H54 (cell line): ENCODE results near the gene FYCO1.

Source experiments
- DNase-seq: peaks from one replicate; pipeline ENCODE4 v3.0.0; 2011; ENCODE audit warnings: low spot score, mixed read lengths; ENCODE audit not compliant: insufficient read length
- FAIRE-seq: peaks from 3 replicates; lab custom pipeline; 2011; peaks lifted over from hg19 to GRCh38; lab: Jason Lieb, UNC
- POLR2A ChIP-seq: IDR thresholded peaks from 2 replicates; pipeline ENCODE4 v1.6.1; 2011; ENCODE audit warnings: low read depth, mild to moderate bottlenecking, low read length

The FYCO1 gene

GRCh38 chr3:45889337-45889736, 106.3 kb downstream of the FYCO1 start:
- no peak for TF ChIP-seq POLR2A
- no peak for DNase-seq
- no peak for FAIRE-seq

DNA sequence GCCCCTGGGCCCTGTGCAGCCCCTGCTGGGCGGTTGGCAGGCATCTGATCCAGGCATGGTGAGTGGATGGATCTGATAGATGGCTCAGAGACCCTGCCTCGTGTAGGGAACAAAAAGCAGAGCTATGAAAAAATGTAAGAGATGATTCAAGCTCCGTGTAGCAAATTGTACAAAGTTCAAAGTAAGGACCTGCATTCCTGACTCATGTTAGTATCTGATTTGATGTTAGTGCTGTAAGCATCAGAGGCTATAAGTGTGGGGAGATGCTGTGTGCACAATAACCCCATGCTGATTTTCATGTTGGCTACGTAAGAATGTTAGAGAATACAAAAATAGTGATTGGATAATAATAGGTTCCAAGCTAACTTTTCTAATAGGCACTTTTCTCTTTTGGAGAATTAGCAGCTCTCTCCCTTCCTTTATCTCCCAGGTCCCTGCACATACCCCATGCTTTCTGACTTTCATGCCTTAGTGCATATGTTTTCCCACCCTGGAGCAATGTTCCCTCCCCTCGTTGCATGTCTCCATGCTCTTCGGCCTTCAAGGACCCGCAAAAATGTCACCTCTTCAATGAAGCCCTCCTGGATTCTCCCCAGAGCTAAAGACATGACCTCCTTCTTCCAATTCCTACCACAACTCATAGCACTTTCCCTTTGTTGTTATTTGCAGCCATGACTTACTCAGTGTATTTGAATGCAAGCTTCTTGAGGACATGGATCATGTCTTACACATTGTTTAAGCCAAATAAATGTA, 107.7 kb downstream of the FYCO1 start:
- FAIRE-seq (no peak), DNase-seq (no peak)
- no peak for TF ChIP-seq POLR2A

GRCh38 chr3:45887285-45887684, 108.3 kb downstream of the FYCO1 start:
- no peak for FAIRE-seq
- TF ChIP-seq POLR2A, result no peak
- no peak for DNase-seq

DNA sequence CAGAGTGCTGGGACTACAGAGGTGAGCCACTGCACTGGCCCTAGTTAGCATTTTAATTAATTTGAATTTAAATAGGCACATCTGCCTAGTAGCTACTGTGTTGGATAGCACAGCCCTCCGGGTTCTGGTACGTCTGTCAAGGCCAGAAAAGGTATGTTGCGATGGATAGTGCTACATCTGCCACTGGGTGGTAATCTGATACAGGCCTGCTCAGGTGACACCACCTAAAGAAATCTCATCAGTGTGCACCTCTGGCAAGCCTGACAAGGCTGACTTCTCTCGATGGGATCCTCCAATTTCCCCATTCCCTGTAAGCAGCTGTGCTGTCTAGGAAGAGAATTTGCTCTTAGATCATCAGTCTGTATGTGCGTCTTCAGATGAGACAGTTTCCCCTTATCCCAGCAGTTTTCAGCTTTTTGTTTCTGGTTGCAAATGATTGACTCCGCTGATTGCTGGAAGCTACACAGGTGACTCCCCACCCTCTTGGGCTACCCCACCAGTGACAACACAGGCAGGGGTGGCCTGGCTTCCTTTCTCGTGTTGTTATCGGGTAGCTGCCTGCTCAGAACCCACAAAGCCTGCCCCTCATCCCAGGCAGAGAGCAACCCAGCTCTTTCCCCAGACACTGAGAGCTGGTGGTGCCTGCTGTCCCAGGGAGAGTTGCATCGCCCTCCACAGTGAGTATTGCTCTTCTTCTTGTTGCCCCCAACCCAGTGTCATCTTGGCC, 109.5 kb downstream of the FYCO1 start, which contains the start of gene CCR9:
TSS of gene CCR9 (plus strand) at position 565 of the 727 bp plus-strand sequence. CDS start 8,391 bp downstream, outside the sequence.
- no peak for TF ChIP-seq POLR2A
- FAIRE-seq, result no peak
- DNase-seq, result no peak

GRCh38 chr3:45884368-45885201, 111.0 kb downstream of the FYCO1 start:
- no peak for DNase-seq
- no peak for FAIRE-seq
- TF ChIP-seq POLR2A, result no peak

DNA sequence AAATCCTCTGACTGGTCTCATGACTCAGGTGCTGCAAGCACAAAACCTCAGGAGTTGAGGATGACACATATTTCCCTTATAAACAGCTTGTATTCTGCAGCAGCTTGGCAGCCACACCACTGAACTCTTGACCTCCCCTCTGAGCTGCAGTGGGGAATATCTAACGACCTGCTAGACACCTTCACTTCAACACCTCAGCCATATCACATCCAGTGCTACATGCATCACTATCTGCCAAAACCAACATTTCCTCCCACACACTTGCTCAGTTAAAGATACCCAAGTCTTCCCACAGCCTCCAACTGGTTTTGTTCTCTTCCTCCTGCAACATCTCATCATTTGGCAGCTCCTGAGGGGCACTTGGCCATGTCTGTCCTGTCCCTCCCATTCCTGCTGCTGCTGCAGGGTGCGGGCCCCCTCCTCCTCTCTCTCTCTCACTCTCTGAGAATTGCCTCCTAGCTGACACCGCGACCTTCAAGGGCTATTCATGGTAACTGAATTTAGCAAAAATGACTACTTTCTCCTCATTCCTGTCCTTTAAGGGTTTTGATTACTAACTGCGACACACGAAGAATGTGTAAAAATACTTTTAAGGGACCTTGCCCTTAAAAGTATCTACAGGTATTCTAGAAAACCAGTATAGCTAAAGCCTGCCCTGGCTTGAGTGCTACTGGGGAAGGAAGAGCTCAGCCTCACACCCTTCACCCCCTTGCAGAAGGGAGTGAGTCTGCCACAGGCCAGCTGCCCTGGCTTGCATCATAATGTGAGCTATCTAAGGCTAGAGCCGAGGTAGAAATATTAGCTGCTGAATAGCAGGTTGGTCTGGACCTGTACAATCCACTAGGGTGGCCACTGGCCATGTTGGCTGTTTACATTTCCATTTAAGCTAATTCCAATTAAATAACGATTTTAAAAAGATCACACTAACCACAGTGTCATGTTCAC, 114.3 kb downstream of the FYCO1 start:
- DNase-seq (no peak), FAIRE-seq (no peak)
- TF ChIP-seq POLR2A, result no peak

- FAIRE-seq (no peak), DNase-seq (no peak)
- no peak for TF ChIP-seq POLR2A
Observed at GRCh38 chr3:45880725-45881077, 114.9 kb downstream of the FYCO1 start.

GRCh38 chr3:45878124-45878523, 117.5 kb downstream of the FYCO1 start:
- TF ChIP-seq POLR2A, result no peak

GRCh38 chr3:45874677-45875346, 120.8 kb downstream of the FYCO1 start:
- TF ChIP-seq POLR2A, result no peak
- FAIRE-seq, result no peak
- DNase-seq, result no peak

More at GRCh38 chr3:45878124-45878523, 117.5 kb downstream of the FYCO1 start:
- FAIRE-seq (no peak), DNase-seq (no peak)

GRCh38 chr3:45873638-45874037, 122.0 kb downstream of the FYCO1 start:
- no peak for TF ChIP-seq POLR2A
- no peak for DNase-seq
- no peak for FAIRE-seq

- DNase-seq (no peak), FAIRE-seq (no peak)
- TF ChIP-seq POLR2A, result no peak
Observed at GRCh38 chr3:45873036-45873435, 122.6 kb downstream of the FYCO1 start.

DNA sequence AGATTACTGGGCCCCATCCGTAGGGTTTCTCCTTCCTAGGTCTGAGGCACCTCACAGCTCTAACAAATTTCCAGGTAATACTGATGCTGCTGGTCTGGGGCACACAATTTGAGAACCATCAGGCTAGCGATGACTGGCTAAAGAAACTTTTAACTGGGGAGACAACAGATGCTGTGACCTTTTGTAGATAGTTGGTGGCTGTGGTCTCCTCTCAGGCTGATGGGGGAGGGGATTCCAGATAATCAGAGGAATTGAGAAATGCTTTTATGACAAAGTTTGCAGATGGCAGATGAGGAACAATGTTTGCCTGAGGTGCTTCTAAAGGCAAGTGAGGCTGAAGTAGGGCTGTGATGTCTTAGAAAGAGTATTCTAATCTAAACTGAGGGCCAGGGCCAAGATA, 123.1 kb downstream of the FYCO1 start:
- DNase-seq (no peak), FAIRE-seq (no peak)
- no peak for TF ChIP-seq POLR2A

DNA sequence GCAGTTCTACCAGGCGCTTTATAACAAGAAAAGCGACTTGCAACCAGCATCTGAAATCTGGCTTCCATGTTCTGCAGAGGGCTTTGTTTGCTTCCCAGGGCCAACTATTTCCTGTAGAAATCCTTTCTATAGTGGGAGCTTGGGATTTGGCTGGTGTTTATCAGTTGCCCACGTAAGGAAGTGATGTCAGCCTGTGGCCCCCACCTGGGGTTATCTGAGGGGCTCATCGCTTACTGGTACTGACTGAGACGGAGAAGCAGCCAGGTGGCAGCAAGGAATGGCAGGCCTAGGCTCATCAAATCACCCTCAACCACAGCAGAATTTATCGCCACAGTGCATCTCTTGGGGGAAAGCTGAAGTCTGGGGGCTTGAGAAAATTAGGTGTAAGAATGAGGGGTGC, 123.8 kb downstream of the FYCO1 start:
- no peak for FAIRE-seq
- no peak for DNase-seq
- no peak for TF ChIP-seq POLR2A
